SK-N-SH treated with all-trans-retinoic acid at 6 μM for 48 hours (cell line): Measurements from ENCODE around the gene ZNF474.

ENCODE experiments used
- ATAC-seq: fragments of 200-7000 bp; cut with Tn5 transposase; 3 replicates; pipeline ENCODE4 v1.9.1; 2020; ENCODE audit warnings: mild to moderate bottlenecking, moderate library complexity
- BACH2 ChIP-seq: fragments of 250-450 bp; sonication (Bioruptor Pico); IDR thresholded peaks from 2 replicates; pipeline ENCODE4 v1.9.0; 2021; ENCODE audit warnings: mild to moderate bottlenecking, borderline replicate concordance
- CREB5 ChIP-seq: fragments of 250-450 bp; sonication (Bioruptor Pico); IDR thresholded peaks from 2 replicates; pipeline ENCODE4 v1.5.1; 2020; ENCODE audit warnings: low read depth, mild to moderate bottlenecking, moderate library complexity
- CSDC2 ChIP-seq: fragments of 250-450 bp; sonication (Bioruptor Pico); IDR thresholded peaks from 2 replicates; pipeline ENCODE4 v1.5.0; 2020; ENCODE audit warnings: mild to moderate bottlenecking, moderate library complexity
- ESRRG ChIP-seq: fragments of 250-450 bp; sonication (Bioruptor Pico); IDR thresholded peaks from 2 replicates; pipeline ENCODE4 v1.6.1; 2021; ENCODE audit warnings: mild to moderate bottlenecking
- GLIS3 ChIP-seq: fragments of 250-450 bp; sonication (Bioruptor Pico); IDR thresholded peaks from 2 replicates; pipeline ENCODE4 v1.5.0; 2020; ENCODE audit warnings: mild to moderate bottlenecking, moderate library complexity
- ISL1 ChIP-seq: fragments of 250-450 bp; sonication (Bioruptor Pico); IDR thresholded peaks from 2 replicates; pipeline ENCODE4 v2.1.2; 2022; ENCODE audit warnings: mild to moderate bottlenecking, moderate library complexity
- OSR1 ChIP-seq: fragments of 250-450 bp; sonication (Bioruptor Pico); IDR thresholded peaks from 2 replicates; pipeline ENCODE4 v1.8.0; 2022; ENCODE audit warnings: moderate library complexity, mild to moderate bottlenecking, inconsistent platforms
- PATZ1 ChIP-seq: fragments of 250-450 bp; sonication (Bioruptor Pico); IDR thresholded peaks from 2 replicates; pipeline ENCODE4 v1.8.0; 2020; ENCODE audit warnings: mild to moderate bottlenecking, moderate library complexity, borderline replicate concordance
- POU6F1 ChIP-seq: fragments of 250-450 bp; sonication (Bioruptor Pico); IDR thresholded peaks from 2 replicates; pipeline ENCODE4 v1.8.0; 2021; ENCODE audit warnings: low read depth, mild to moderate bottlenecking, moderate library complexity, borderline replicate concordance
- PPARA ChIP-seq: fragments of 250-450 bp; sonication (Bioruptor Pico); IDR thresholded peaks from 2 replicates; pipeline ENCODE4 v1.5.0; 2020; ENCODE audit warnings: mild to moderate bottlenecking, borderline replicate concordance
- RARB ChIP-seq: fragments of 250-450 bp; sonication (Bioruptor Pico); IDR thresholded peaks from 2 replicates; pipeline ENCODE4 v1.8.0; 2021; ENCODE audit warnings: mild to moderate bottlenecking, moderate library complexity
- SNAI2 ChIP-seq: fragments of 250-450 bp; sonication (Bioruptor Pico); IDR thresholded peaks from 2 replicates; pipeline ENCODE4 v1.5.0; 2020; ENCODE audit warnings: mild to moderate bottlenecking, moderate library complexity
- TCF4 ChIP-seq: fragments of 250-450 bp; sonication (Bioruptor Pico); IDR thresholded peaks from 2 replicates; pipeline ENCODE4 v1.8.0; 2021; ENCODE audit warnings: mild to moderate bottlenecking, moderate library complexity, borderline replicate concordance
- TOX ChIP-seq: fragments of 250-450 bp; sonication (Bioruptor Pico); IDR thresholded peaks from 2 replicates; pipeline ENCODE4 v1.8.0; 2021; ENCODE audit warnings: mild to moderate bottlenecking, moderate library complexity, borderline replicate concordance
- TSHZ2 ChIP-seq: fragments of 250-450 bp; sonication (Bioruptor Pico); IDR thresholded peaks from 2 replicates; pipeline ENCODE4 v1.5.0; 2020; ENCODE audit warnings: mild to moderate bottlenecking, moderate library complexity
- ZC3H10 ChIP-seq: fragments of 250-450 bp; sonication (Bioruptor Pico); IDR thresholded peaks from 2 replicates; pipeline ENCODE4 v1.5.1; 2021; ENCODE audit warnings: mild to moderate bottlenecking, moderate library complexity
- ZFP3 ChIP-seq: fragments of 250-450 bp; sonication (Bioruptor Pico); IDR thresholded peaks from 2 replicates; pipeline ENCODE4 v1.5.0; 2020; ENCODE audit warnings: mild to moderate bottlenecking, moderate library complexity
- ZFP30 ChIP-seq: fragments of 450-650 bp; formaldehyde crosslinking; IDR thresholded peaks from 2 replicates; pipeline ENCODE4 v1.5.0; 2022; ENCODE audit warnings: mild to moderate bottlenecking, moderate library complexity
- ZNF565 ChIP-seq: fragments of 450-650 bp; formaldehyde crosslinking; conservative IDR thresholded peaks from 2 replicates; pipeline ENCODE4 v1.5.0; 2020; ENCODE audit warnings: low read depth, mild to moderate bottlenecking, moderate library complexity
- ZNF70 ChIP-seq: fragments of 450-650 bp; formaldehyde crosslinking; IDR thresholded peaks from 2 replicates; pipeline ENCODE4 v1.5.0; 2020; ENCODE audit warnings: mild to moderate bottlenecking, moderate library complexity
- ZNF8 ChIP-seq: fragments of 450-650 bp; formaldehyde crosslinking; IDR thresholded peaks from 2 replicates; pipeline ENCODE4 v1.5.0; 2020; ENCODE audit warnings: mild to moderate bottlenecking, moderate library complexity

ZNF474 gene

GRCh38 chr5:122153230-122153629 lies 23.9 kb downstream of the ZNF474 start:
- ATAC-seq, result peak; percentile 12; the same call in 2 of the 3 replicates
- no peak for TF ChIP-seq CREB5
- TF ChIP-seq, all 23 proteins: peak for 0

GRCh38 chr5:122153774-122154173 lies 24.4 kb downstream of the ZNF474 start:
- TF ChIP-seq TCF4 (CRISPR knock-in tag) (no peak), ZFP3 (CRISPR knock-in tag) (no peak), ZFP30 (no peak), POU6F1 (no peak), PATZ1 (CRISPR knock-in tag) (no peak), ZNF8 (CRISPR knock-in tag) (no peak), ZNF565 (CRISPR knock-in tag) (no peak), CSDC2 (no peak), OSR1 (CRISPR knock-in tag) (no peak), ZC3H10 (CRISPR knock-in tag) (no peak), CREB5 (no peak), ISL1 (no peak), RARB (no peak), GLIS3 (CRISPR knock-in tag) (no peak), PPARA (CRISPR knock-in tag) (no peak)
- no peak for ATAC-seq

GRCh38 chr5:122154491-122154890 lies 25.1 kb downstream of the ZNF474 start:
- TF ChIP-seq TCF4 (CRISPR knock-in tag) (no peak), BACH2 (no peak), POU6F1 (no peak), ISL1 (no peak), RARB (no peak), ZNF70 (no peak), OSR1 (CRISPR knock-in tag) (no peak), ESRRG (CRISPR knock-in tag) (no peak), PPARA (CRISPR knock-in tag) (no peak), ZNF565 (CRISPR knock-in tag) (no peak), PATZ1 (CRISPR knock-in tag) (no peak), ZFP3 (CRISPR knock-in tag) (no peak), TSHZ2 (no peak), SNAI2 (CRISPR knock-in tag) (no peak), ZFP30 (no peak), ZNF8 (CRISPR knock-in tag) (no peak), TOX (no peak), ZC3H10 (CRISPR knock-in tag) (no peak), CSDC2 (no peak), CREB5 (no peak)
- TF ChIP-seq, all 23 proteins: peak for 0

More at GRCh38 chr5:122154491-122154890, 25.1 kb downstream of the ZNF474 start:
- ATAC-seq, result no peak
